IgD-negative memory B cell (primary cell): Measurements from ENCODE around the gene GRM7. TPM values are rescaled to one million over a fixed set of nuclear protein-coding genes. Genes with fewer than 3 reads are reported as not detected.

ENCODE experiments used
- H3K27ac Mint-ChIP-seq, 3 donors: one replicate each; pipeline ENCODE4 v1.8.0; 2020 to 2022; ENCODE audit warnings: mild to moderate bottlenecking in 3 of 3, mixed read lengths in 3 of 3, moderate library complexity in 1 of 3
- H3K27me3 Mint-ChIP-seq: one replicate; pipeline ENCODE4 v1.8.0; 2021; ENCODE audit warnings: mixed read lengths
- H3K36me3 Mint-ChIP-seq: one replicate; pipeline ENCODE4 v1.8.0; 2020; ENCODE audit warnings: mild to moderate bottlenecking, mixed read lengths
- H3K4me1 Mint-ChIP-seq, 3 donors: one replicate each; pipeline ENCODE4 v1.8.0; 2020 to 2022; ENCODE audit warnings: mixed read lengths in 3 of 3, mild to moderate bottlenecking in 1 of 3
- H3K4me3 Mint-ChIP-seq, 4 donors: one replicate each; pipeline ENCODE4 v1.8.0; 2020 to 2022; ENCODE audit warnings: mild to moderate bottlenecking in 4 of 4, mixed read lengths in 4 of 4, moderate library complexity in 3 of 4
- H3K9me3 Mint-ChIP-seq, 3 donors: one replicate each; pipeline ENCODE4 v1.8.0; 2020 to 2021; ENCODE audit warnings: mixed read lengths in 3 of 3, mild to moderate bottlenecking in 1 of 3
- polyA plus RNA-seq: library from polyadenylated mRNA; unstranded; fragments of 300-500 nt; fragmentation: Illumina TruSeq; gene quantifications from one replicate; pipeline ENCODE4 v1.2.3, GENCODE V29; 2021

Gene GRM7
- polyA plus RNA-seq: not detected

GRCh38 chr3:6860954-6861624 is at the start of gene GRM7:
GRM7 (plus strand) TSS chr3:6861115.
- Mint-ChIP-seq H3K27ac (no peak within 1 kb of the TSS), H3K36me3 (no peaks in the 10 kb centered on the region), H3K4me1 (peaks cover 0 to 4% (median 0%) of the 10 kb centered on the region in 3 donors), H3K9me3 (no peaks in the 10 kb centered on the region), H3K4me3 (peak within 1 kb of the TSS in 1 of 4 donors; percentile 83), H3K27me3 (peaks cover 18% of the 10 kb centered on the region)

- H3K9me3 Mint-ChIP-seq: no peaks in the 10 kb centered on the region
- H3K27me3 Mint-ChIP-seq: no peaks in the 10 kb centered on the region
- H3K4me3 Mint-ChIP-seq: no peak overlapping the region
- no peaks in the 10 kb centered on the region for H3K36me3 Mint-ChIP-seq
- no peak overlapping the region for H3K27ac Mint-ChIP-seq
- H3K4me1 Mint-ChIP-seq: no peaks in the 10 kb centered on the region
These were observed 39.5 kb upstream of the GRM7 start for GRCh38 chr3:6821411-6821810.

GRCh38 chr3:6825524-6825923 is 35.4 kb upstream of the GRM7 start:
- no peaks in the 10 kb centered on the region for H3K4me1 Mint-ChIP-seq
- no peaks in the 10 kb centered on the region for H3K27me3 Mint-ChIP-seq
- peaks cover 0 to 3% (median 1%) of the 10 kb centered on the region in 3 donors for H3K9me3 Mint-ChIP-seq
- no peak overlapping the region for H3K4me3 Mint-ChIP-seq
- no peaks in the 10 kb centered on the region for H3K36me3 Mint-ChIP-seq
- H3K27ac Mint-ChIP-seq: no peak overlapping the region

DNA sequence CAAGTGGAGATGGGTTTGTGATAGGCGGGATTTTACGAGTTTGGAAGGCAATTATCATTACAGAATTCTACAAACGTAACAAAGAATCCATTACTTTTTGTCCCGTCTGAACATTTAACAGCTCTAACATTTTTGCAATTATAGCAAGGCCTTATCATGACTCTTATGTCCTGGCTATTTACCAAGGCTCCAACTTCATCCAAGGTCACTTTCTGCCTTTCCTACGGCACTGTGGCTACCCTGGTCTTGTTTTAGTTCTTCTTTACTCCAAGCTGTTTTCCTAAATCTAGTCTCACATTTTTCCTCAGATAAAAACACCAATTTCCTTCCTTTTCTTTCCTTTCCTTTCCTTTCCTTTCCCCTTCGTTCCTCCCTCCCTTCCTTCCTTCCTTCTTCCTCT is 33.5 kb upstream of the GRM7 start:
- H3K9me3 Mint-ChIP-seq: peaks cover 0 to 4% (median 1%) of the 10 kb centered on the region in 3 donors
- H3K27ac Mint-ChIP-seq: no peak overlapping the region
- no peak overlapping the region for H3K4me3 Mint-ChIP-seq
- no peaks in the 10 kb centered on the region for H3K27me3 Mint-ChIP-seq
- H3K36me3 Mint-ChIP-seq: no peaks in the 10 kb centered on the region
- H3K4me1 Mint-ChIP-seq: no peaks in the 10 kb centered on the region

GRCh38 chr3:6844723-6845122 is 16.2 kb upstream of the GRM7 start:
- no peaks in the 10 kb centered on the region for H3K4me1 Mint-ChIP-seq
- no peaks in the 10 kb centered on the region for H3K36me3 Mint-ChIP-seq
- no peaks in the 10 kb centered on the region for H3K27me3 Mint-ChIP-seq
- peaks cover 0 to 4% (median 2%) of the 10 kb centered on the region in 3 donors for H3K9me3 Mint-ChIP-seq
- H3K4me3 Mint-ChIP-seq: no peak overlapping the region
- H3K27ac Mint-ChIP-seq: no peak overlapping the region

DNA sequence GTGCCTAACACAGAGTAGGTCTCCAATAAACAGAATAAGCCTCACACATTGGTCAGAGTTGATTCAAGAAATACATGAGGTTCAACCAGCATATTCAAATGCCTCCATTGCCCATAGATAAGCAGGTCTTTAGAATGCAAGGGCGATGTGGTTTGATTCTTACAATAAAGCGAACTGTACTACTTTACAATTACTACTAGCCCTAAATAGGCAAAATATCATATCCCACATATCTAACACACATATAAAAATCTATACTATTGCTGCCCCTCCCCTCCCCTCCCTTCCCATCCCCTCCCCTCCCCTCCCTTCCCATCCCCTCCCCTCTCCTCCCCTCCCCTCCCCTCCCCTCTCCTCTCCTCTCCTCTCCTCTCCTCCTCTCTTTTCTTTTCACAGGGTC is 6.7 kb upstream of the GRM7 start:
- Mint-ChIP-seq H3K27me3 (peaks cover 2% of the 10 kb centered on the region), H3K27ac (no peak overlapping the region), H3K4me1 (no peaks in the 10 kb centered on the region), H3K9me3 (peaks cover 0 to 3% (median 0%) of the 10 kb centered on the region in 3 donors), H3K4me3 (no peak overlapping the region), H3K36me3 (no peaks in the 10 kb centered on the region)

GRCh38 chr3:6857510-6857909 is 3.4 kb upstream of the GRM7 start:
- Mint-ChIP-seq H3K4me1 (peaks cover 0 to 2% (median 0%) of the 10 kb centered on the region in 3 donors), H3K27me3 (peaks cover 7% of the 10 kb centered on the region), H3K36me3 (no peaks in the 10 kb centered on the region), H3K9me3 (peaks cover 0 to 3% (median 0%) of the 10 kb centered on the region in 3 donors), H3K4me3 (no peak overlapping the region), H3K27ac (no peak overlapping the region)

DNA sequence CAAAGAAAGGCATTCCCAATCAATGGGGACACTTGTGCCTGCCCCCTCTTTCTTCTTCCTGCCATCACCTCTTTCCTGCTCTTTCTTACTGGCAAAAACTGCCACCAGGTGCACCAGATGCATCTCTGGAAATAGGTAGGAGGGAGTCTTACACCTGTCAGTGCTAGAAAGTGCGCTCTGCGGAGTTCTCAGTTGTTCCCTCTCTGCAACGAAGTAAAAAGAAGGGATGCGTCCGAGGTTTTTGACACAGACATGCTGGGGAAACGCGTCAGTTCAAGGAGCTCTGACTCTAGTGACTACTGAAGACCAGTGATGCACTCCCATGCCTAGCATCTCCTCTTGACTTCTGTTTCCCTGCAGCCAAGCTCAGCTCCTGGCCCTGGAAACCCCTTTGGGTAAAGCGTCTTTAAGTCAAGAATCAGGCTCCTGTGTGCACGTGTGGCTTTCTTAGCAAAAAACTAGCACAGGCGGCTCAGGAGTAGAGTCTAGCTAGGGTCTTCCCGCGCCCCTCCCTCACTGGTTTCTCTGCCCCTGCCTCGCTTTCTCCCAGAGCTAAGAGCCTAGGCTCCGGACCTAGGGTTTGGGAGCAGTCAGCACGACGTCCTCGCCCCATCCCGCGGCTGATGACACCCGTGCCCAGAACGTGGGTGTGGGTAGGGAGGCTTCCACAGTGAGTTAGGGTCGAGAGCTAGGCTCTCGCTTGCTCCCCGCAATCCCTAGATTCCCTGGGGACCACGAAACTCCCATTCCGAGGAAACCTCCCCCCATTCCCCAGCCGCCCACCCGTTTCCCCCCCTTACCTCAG is 564 bp upstream of the GRM7 start:
- H3K27me3 Mint-ChIP-seq: peaks cover 18% of the 10 kb centered on the region

GRCh38 chr3:6861625-6862000 is 698 bp downstream of the GRM7 start:
- no peak overlapping the region for H3K4me3 Mint-ChIP-seq
- no peaks in the 10 kb centered on the region for H3K9me3 Mint-ChIP-seq
- peaks cover 18% of the 10 kb centered on the region for H3K27me3 Mint-ChIP-seq
- peaks cover 0 to 4% (median 0%) of the 10 kb centered on the region in 3 donors for H3K4me1 Mint-ChIP-seq
- H3K27ac Mint-ChIP-seq: no peak overlapping the region
- H3K36me3 Mint-ChIP-seq: no peaks in the 10 kb centered on the region

More for the DNA sequence above, 564 bp upstream of the GRM7 start:
- Mint-ChIP-seq H3K4me1 (peaks cover 0 to 4% (median 0%) of the 10 kb centered on the region in 3 donors), H3K9me3 (peaks cover 0 to 3% (median 0%) of the 10 kb centered on the region in 3 donors), H3K36me3 (no peaks in the 10 kb centered on the region), H3K27ac (no peak overlapping the region), H3K4me3 (no peak overlapping the region)

GRCh38 chr3:6862041-6862879 is 1.3 kb downstream of the GRM7 start:
- Mint-ChIP-seq H3K9me3 (no peaks in the 10 kb centered on the region), H3K27me3 (peaks cover 18% of the 10 kb centered on the region), H3K4me3 (peak overlapping the region in 1 of 4 donors; percentile 83)

GRCh38 chr3:6862880-6863195 is 1.9 kb downstream of the GRM7 start:
- Mint-ChIP-seq H3K4me3 (no peak overlapping the region), H3K9me3 (no peaks in the 10 kb centered on the region), H3K4me1 (peaks cover 0 to 4% (median 0%) of the 10 kb centered on the region in 3 donors), H3K27ac (no peak overlapping the region), H3K27me3 (peaks cover 18% of the 10 kb centered on the region), H3K36me3 (no peaks in the 10 kb centered on the region)

More at GRCh38 chr3:6862041-6862879, 1.3 kb downstream of the GRM7 start:
- Mint-ChIP-seq H3K36me3 (no peaks in the 10 kb centered on the region), H3K4me1 (peaks cover 0 to 4% (median 0%) of the 10 kb centered on the region in 3 donors), H3K27ac (no peak overlapping the region)

- H3K9me3 Mint-ChIP-seq: peaks cover 0 to 2% (median 2%) of the 10 kb centered on the region in 3 donors
- H3K4me1 Mint-ChIP-seq: peaks cover 0 to 1% (median 0%) of the 10 kb centered on the region in 3 donors
- H3K27ac Mint-ChIP-seq: no peak overlapping the region
- peaks cover 11% of the 10 kb centered on the region for H3K27me3 Mint-ChIP-seq
- H3K4me3 Mint-ChIP-seq: no peak overlapping the region
- no peaks in the 10 kb centered on the region for H3K36me3 Mint-ChIP-seq
These were observed 6.4 kb downstream of the GRM7 start for GRCh38 chr3:6867269-6867668.

DNA sequence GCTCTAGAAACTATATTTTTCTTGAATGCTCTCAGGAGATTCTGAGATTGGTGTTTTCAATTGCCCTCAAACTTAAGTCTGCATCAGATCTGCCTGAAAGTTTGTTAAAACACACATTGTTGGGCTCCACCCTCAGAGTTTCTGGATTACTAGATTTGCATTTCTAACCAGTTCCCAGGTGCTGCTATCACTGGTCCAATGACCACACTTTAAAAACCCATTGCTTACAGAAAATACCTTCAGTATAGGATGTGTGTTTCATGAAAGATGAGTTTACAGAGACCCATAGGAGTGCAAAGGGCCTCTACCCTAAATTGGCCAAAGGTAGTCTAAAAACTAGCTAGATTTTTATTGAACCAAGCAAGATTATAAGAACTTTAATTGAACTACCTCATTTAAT is 17.8 kb downstream of the GRM7 start:
- Mint-ChIP-seq H3K9me3 (peaks cover 0 to 4% (median 0%) of the 10 kb centered on the region in 3 donors), H3K27ac (no peak overlapping the region), H3K36me3 (no peaks in the 10 kb centered on the region), H3K27me3 (no peaks in the 10 kb centered on the region), H3K4me3 (no peak overlapping the region), H3K4me1 (no peaks in the 10 kb centered on the region)

GRCh38 chr3:6912240-6912639 is 51.3 kb downstream of the GRM7 start:
- Mint-ChIP-seq H3K4me1 (no peaks in the 10 kb centered on the region), H3K27ac (no peak overlapping the region), H3K9me3 (peaks cover 0 to 2% (median 0%) of the 10 kb centered on the region in 3 donors), H3K36me3 (no peaks in the 10 kb centered on the region), H3K4me3 (no peak overlapping the region), H3K27me3 (no peaks in the 10 kb centered on the region)

DNA sequence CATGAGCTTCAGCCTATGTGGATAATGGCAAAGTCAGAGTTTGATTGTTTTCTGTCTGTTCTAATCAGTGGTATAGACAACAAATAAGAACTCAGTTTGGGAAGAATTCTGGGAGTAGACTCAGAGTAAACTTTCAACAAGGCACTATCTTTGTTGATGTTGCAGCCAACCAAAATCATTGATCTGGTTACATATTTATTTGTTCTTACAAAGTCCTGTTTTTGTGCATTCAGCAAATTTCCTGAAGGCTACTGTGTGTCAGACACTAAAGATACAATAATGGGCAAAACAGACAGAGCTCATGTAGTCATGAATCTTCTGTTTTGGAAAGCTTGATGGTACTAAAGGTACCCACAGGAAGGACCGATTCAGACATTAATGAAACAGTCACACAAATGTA is 55.0 kb downstream of the GRM7 start:
- Mint-ChIP-seq H3K27me3 (no peaks in the 10 kb centered on the region), H3K4me1 (no peaks in the 10 kb centered on the region), H3K4me3 (no peak overlapping the region), H3K27ac (no peak overlapping the region), H3K36me3 (no peaks in the 10 kb centered on the region), H3K9me3 (peaks cover 0 to 2% (median 0%) of the 10 kb centered on the region in 3 donors)
